NCI-H2227 treated with DMSO at 0.1 percent for 48 hours (cell line): ENCODE results near the gene DPF3.

Source experiments
- DNase-seq: peaks from one replicate; lab custom pipeline; 2025; lab: John Stamatoyannopoulos, UW

DPF3 gene

GRCh38 chr14:72800296-72800695, 93.6 kb downstream of the DPF3 start:
- no peak for DNase-seq

- no peak for DNase-seq
Observed at GRCh38 chr14:72796935-72797334, 97.0 kb downstream of the DPF3 start.

GRCh38 chr14:72793156-72793939, 100.6 kb downstream of the DPF3 start:
- DNase-seq: no peak

GRCh38 chr14:72792051-72792788, 101.7 kb downstream of the DPF3 start:
- no peak for DNase-seq

- DNase-seq: no peak
Observed at GRCh38 chr14:72790887-72791566, 102.9 kb downstream of the DPF3 start.

GRCh38 chr14:72788972-72789728, 104.8 kb downstream of the DPF3 start:
- no peak for DNase-seq

- no peak for DNase-seq
Observed at GRCh38 chr14:72788255-72788654, 105.6 kb downstream of the DPF3 start.

- no peak for DNase-seq
Observed at GRCh38 chr14:72787841-72788240, 106.1 kb downstream of the DPF3 start.

GRCh38 chr14:72786378-72787350, 107.2 kb downstream of the DPF3 start:
- no peak for DNase-seq

- no peak for DNase-seq
Observed at GRCh38 chr14:72783741-72784140, 110.2 kb downstream of the DPF3 start.

- DNase-seq: no peak
Observed at GRCh38 chr14:72782817-72783216, 111.1 kb downstream of the DPF3 start.

GRCh38 chr14:72781561-72782508, 112.1 kb downstream of the DPF3 start:
- no peak for DNase-seq

GRCh38 chr14:72780751-72781150, 113.2 kb downstream of the DPF3 start:
- DNase-seq: no peak

GRCh38 chr14:72779679-72780078, 114.2 kb downstream of the DPF3 start:
- no peak for DNase-seq

GRCh38 chr14:72777636-72778035, 116.3 kb downstream of the DPF3 start:
- no peak for DNase-seq

GRCh38 chr14:72776701-72777261, 117.1 kb downstream of the DPF3 start:
- DNase-seq: no peak

- DNase-seq: no peak
Observed at GRCh38 chr14:72775923-72776554, 117.9 kb downstream of the DPF3 start.

GRCh38 chr14:72774894-72775620, 118.8 kb downstream of the DPF3 start:
- DNase-seq: no peak
